Type B pancreatic cell (in vitro differentiated cells): ENCODE measurements around the gene DIAPH3. TPM values are rescaled to one million over a fixed set of nuclear protein-coding genes. Genes with fewer than 3 reads are reported as not detected.

Experiments
- DNase-seq: peaks from one replicate; pipeline ENCODE4 v3.0.0; 2021; ENCODE audit warnings: mixed read lengths; ENCODE audit not compliant: unreplicated experiment; ENCODE audit errors: extremely low spot score
- H3K27ac Mint-ChIP-seq: 2 replicates; pipeline ENCODE4 v1.8.0; 2021; ENCODE audit warnings: mild to moderate bottlenecking, mixed read lengths
- H3K27me3 Mint-ChIP-seq: 2 replicates; pipeline ENCODE4 v1.8.0; 2021; ENCODE audit warnings: mixed read lengths
- H3K36me3 Mint-ChIP-seq: 2 replicates; pipeline ENCODE4 v1.8.0; 2021; ENCODE audit warnings: mixed read lengths
- H3K4me1 Mint-ChIP-seq: one replicate; pipeline ENCODE4 v1.8.0; 2021; ENCODE audit warnings: mixed read lengths; ENCODE audit not compliant: unreplicated experiment
- H3K4me3 Mint-ChIP-seq: 2 replicates; pipeline ENCODE4 v1.8.0; 2021; ENCODE audit warnings: mild to moderate bottlenecking, mixed read lengths
- H3K9me3 Mint-ChIP-seq: 2 replicates; pipeline ENCODE4 v1.8.0; 2021; ENCODE audit warnings: mixed read lengths
- CTCF ChIP-seq: fragments of 200-600 bp; sonication (generic); conservative IDR thresholded peaks from 2 replicates; pipeline ENCODE4 v1.5.0; 2021; ENCODE audit warnings: antibody characterized with exemption, mild to moderate bottlenecking
- total RNA-seq: library from RNA; stranded (reverse); gene quantifications from 2 replicates; pipeline ENCODE4 v1.2.1, GENCODE V29; 2021; ENCODE audit warnings: low replicate concordance

The DIAPH3 gene
- total RNA-seq, 1 donor from 2014 or later = 16.9 TPM

- H3K27me3 Mint-ChIP-seq = no peaks in the 10 kb centered on the region
- H3K4me3 Mint-ChIP-seq = no peak overlapping the region
- TF ChIP-seq CTCF = no peak
- H3K9me3 Mint-ChIP-seq = no peaks in the 10 kb centered on the region
- peaks cover 5% of the 10 kb centered on the region for H3K36me3 Mint-ChIP-seq
- DNase-seq = no peak
- no peak overlapping the region for H3K27ac Mint-ChIP-seq
- peaks cover 2% of the 10 kb centered on the region for H3K4me1 Mint-ChIP-seq
Observed at GRCh38 chr13:59901191-59901590, 262.5 kb downstream of the DIAPH3 start.

DNA sequence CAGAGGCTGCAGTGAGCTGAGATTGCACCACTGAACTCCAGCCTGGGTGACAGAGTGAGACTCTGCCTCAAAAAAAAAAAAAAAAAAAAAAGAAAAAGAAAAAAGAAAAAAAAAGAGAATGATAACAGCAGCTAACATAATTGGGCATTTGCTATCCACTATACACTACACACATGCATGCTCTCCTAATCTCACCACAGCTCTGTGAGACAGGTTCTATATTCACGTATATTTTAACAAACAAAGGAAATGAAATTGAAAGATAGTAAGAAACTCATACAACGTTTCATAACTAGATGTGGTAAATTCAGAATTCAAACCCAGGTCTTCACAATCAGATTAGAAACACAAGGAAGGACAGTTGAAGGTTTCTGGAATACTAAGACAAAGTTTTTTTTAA is 265.7 kb downstream of the DIAPH3 start:
- Mint-ChIP-seq H3K36me3 (peaks cover 5% of the 10 kb centered on the region), H3K27me3 (no peaks in the 10 kb centered on the region), H3K27ac (no peak overlapping the region), H3K4me3 (no peak overlapping the region), H3K9me3 (no peaks in the 10 kb centered on the region), H3K4me1 (no peaks in the 10 kb centered on the region)
- TF ChIP-seq CTCF = no peak
- no peak for DNase-seq

DNA sequence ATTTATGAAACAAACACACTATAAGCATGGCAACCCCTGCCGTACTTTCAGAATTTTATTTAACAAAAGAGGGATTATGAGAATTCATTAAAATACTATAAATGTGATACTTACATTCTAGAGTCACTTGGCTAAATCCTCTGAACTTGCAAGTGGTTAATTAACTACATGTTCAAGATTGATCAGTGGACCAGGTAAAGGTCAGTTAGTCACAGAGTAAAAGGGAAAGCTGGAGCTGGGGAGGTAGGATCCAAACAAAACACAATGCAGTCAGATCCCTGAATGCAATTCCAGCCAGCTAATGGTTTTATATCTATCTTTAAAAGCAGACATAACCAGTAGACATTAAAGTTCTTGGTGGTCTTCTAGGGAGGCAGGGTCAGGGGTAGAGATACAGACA is 270.5 kb downstream of the DIAPH3 start:
- H3K27me3 Mint-ChIP-seq = no peaks in the 10 kb centered on the region
- no peak for DNase-seq
- no peak for TF ChIP-seq CTCF
- H3K4me3 Mint-ChIP-seq = no peak overlapping the region
- peaks cover 5% of the 10 kb centered on the region for H3K36me3 Mint-ChIP-seq
- H3K27ac Mint-ChIP-seq = no peak overlapping the region
- no peaks in the 10 kb centered on the region for H3K4me1 Mint-ChIP-seq
- no peaks in the 10 kb centered on the region for H3K9me3 Mint-ChIP-seq

- no peaks in the 10 kb centered on the region for H3K27me3 Mint-ChIP-seq
- no peak overlapping the region for H3K27ac Mint-ChIP-seq
- DNase-seq = no peak
- TF ChIP-seq CTCF = no peak
- no peaks in the 10 kb centered on the region for H3K9me3 Mint-ChIP-seq
- peaks cover 12% of the 10 kb centered on the region for H3K36me3 Mint-ChIP-seq
- H3K4me3 Mint-ChIP-seq = no peak overlapping the region
- H3K4me1 Mint-ChIP-seq = no peaks in the 10 kb centered on the region
Observed at GRCh38 chr13:59891053-59891452, 272.7 kb downstream of the DIAPH3 start.

- Mint-ChIP-seq H3K27me3 (no peaks in the 10 kb centered on the region), H3K4me1 (no peaks in the 10 kb centered on the region), H3K9me3 (no peaks in the 10 kb centered on the region), H3K36me3 (peaks cover 12% of the 10 kb centered on the region), H3K4me3 (no peak overlapping the region), H3K27ac (no peak overlapping the region)
- DNase-seq = no peak
- no peak for TF ChIP-seq CTCF
Observed at GRCh38 chr13:59890054-59890453, 273.7 kb downstream of the DIAPH3 start.

GRCh38 chr13:59888408-59888807 is 275.3 kb downstream of the DIAPH3 start:
- no peak for TF ChIP-seq CTCF
- no peak for DNase-seq
- Mint-ChIP-seq H3K9me3 (no peaks in the 10 kb centered on the region), H3K27me3 (no peaks in the 10 kb centered on the region), H3K27ac (no peak overlapping the region), H3K36me3 (peaks cover 12% of the 10 kb centered on the region), H3K4me1 (no peaks in the 10 kb centered on the region), H3K4me3 (no peak overlapping the region)
